ENCODE measurements around the gene BCAT1. TPM values are rescaled to one million over a fixed set of nuclear protein-coding genes. Genes with fewer than 3 reads are reported as not detected.
"Not testable (repeated sequence)": the region's sequence is repeated elsewhere in the genome, so short reads cannot be mapped to it uniquely, and the experiment has no call there.

Gene BCAT1
- total RNA-seq, 2 donors from 2014 or later, result 45.0 to 141 TPM

DNA sequence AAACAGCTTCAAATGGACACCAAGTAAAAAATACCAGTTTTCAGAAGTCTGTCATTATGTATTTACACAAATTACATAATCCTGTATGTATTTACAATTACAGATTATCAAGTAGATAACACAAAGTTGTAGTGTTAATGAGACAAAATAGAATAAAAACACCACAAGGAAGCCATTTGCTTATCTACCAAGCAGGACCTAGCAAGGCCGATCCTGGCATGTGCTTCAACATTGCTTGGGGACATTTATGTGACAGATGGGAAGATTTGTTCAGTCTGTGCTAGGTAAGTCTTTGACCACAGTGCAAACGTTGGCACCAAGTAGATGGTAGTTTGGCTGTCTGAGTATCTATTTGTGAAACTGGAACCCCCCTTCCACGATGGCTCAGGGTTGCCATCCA lies 35.8 kb downstream of the BCAT1 start:
- Histone ChIP-seq H3K27ac (ENCODE audit: low read depth, low read length) (no peak overlapping the region), H3K9me3 (ENCODE audit: control insufficient read depth, low read length) (no peaks in the 10 kb centered on the region), H3K4me3 (ENCODE audit: low read length) (no peak overlapping the region), H3K36me3 (ENCODE audit: control insufficient read depth, insufficient read depth, low read length) (peaks cover 9% of the 10 kb centered on the region), H3K27me3 (ENCODE audit: control insufficient read depth, insufficient read depth, low read length, poor library complexity, severe bottlenecking) (no peaks in the 10 kb centered on the region), H3K4me1 (ENCODE audit: control insufficient read depth, insufficient read depth, low read length) (no peaks in the 10 kb centered on the region), H3K9ac (ENCODE audit: extremely low read depth, low read length, poor library complexity, severe bottlenecking) (no peak overlapping the region)
- no peak for DNase-seq
- Mint-ChIP-seq H3K27me3 (ENCODE audit: insufficient read depth) (no peaks in the 10 kb centered on the region), H3K4me1 (peaks cover 13% of the 10 kb centered on the region), H3K4me3 (no peak overlapping the region), H3K27ac (peak overlapping the region; percentile 5), H3K9me3 (no peaks in the 10 kb centered on the region), H3K36me3 (ENCODE audit: low read depth) (peaks cover 6% of the 10 kb centered on the region)
- TF ChIP-seq, protein P1, sequence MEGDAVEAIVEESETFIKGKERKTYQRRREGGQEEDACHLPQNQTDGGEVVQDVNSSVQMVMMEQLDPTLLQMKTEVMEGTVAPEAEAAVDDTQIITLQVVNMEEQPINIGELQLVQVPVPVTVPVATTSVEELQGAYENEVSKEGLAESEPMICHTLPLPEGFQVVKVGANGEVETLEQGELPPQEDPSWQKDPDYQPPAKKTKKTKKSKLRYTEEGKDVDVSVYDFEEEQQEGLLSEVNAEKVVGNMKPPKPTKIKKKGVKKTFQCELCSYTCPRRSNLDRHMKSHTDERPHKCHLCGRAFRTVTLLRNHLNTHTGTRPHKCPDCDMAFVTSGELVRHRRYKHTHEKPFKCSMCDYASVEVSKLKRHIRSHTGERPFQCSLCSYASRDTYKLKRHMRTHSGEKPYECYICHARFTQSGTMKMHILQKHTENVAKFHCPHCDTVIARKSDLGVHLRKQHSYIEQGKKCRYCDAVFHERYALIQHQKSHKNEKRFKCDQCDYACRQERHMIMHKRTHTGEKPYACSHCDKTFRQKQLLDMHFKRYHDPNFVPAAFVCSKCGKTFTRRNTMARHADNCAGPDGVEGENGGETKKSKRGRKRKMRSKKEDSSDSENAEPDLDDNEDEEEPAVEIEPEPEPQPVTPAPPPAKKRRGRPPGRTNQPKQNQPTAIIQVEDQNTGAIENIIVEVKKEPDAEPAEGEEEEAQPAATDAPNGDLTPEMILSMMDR (conservative IDR thresholded peaks at IDR 0.05), result no peak
- WGBS, 2 experiments (ENCODE audit: insufficient coverage in 1 of 2, insufficient read length in 1 of 2), result 83 to 100% methylated on average over 3 of the region's 3 CpGs

DNA sequence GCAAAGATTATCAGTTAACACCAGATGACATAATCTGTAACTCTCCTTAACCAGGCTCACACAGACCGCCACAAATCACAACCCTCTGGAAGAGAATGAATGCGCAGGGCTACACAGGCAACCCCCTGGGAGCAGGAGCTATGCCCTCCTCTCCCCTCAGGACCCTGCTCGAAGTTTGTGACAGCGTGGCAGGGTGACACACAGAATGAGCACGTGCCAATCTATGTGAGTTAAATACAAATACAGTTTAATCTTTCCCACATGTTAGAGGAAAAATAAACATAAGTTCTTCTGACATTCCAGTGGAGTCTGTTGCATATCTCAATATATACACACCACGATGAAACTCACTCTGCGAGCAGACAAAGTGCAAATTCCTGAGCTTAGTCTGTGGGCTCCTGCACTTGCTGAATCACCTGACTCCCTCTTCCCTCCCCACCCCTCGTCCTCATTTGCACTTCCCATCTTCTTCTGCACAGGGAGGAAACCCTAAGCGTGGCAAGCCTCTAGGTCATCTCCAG lies 37.6 kb downstream of the BCAT1 start:
- H3K36me3 Mint-ChIP-seq (ENCODE audit: low read depth), result peaks cover 6% of the 10 kb centered on the region
- no peaks in the 10 kb centered on the region for H3K27me3 Mint-ChIP-seq (ENCODE audit: insufficient read depth)
- peak overlapping the region; percentile 24 for H3K27ac ChIP-seq (ENCODE audit: low read depth, low read length)
- H3K27me3 ChIP-seq (ENCODE audit: control insufficient read depth, insufficient read depth, low read length, poor library complexity, severe bottlenecking), result no peaks in the 10 kb centered on the region
- H3K4me3 ChIP-seq (ENCODE audit: low read length), result no peak overlapping the region
- no peaks in the 10 kb centered on the region for H3K9me3 Mint-ChIP-seq
- H3K4me3 Mint-ChIP-seq, result no peak overlapping the region
- H3K9me3 ChIP-seq (ENCODE audit: control insufficient read depth, low read length), result no peaks in the 10 kb centered on the region
- H3K36me3 ChIP-seq (ENCODE audit: control insufficient read depth, insufficient read depth, low read length), result no peaks in the 10 kb centered on the region
- H3K9ac ChIP-seq (ENCODE audit: extremely low read depth, low read length, poor library complexity, severe bottlenecking), result no peak overlapping the region
- TF ChIP-seq, protein P1 (conservative IDR thresholded peaks at IDR 0.05), result no peak
- WGBS, 2 experiments (ENCODE audit: insufficient coverage in 1 of 2, insufficient read length in 1 of 2), result 50 to 82% methylated on average over 2 to 9 of the region's 9 CpGs
- DNase-seq, result no peak
- no peaks in the 10 kb centered on the region for H3K4me1 ChIP-seq (ENCODE audit: control insufficient read depth, insufficient read depth, low read length)
- peaks cover 13% of the 10 kb centered on the region for H3K4me1 Mint-ChIP-seq
- H3K27ac Mint-ChIP-seq, result no peak overlapping the region

GRCh38 chr12:24910192-24910591 lies 38.7 kb downstream of the BCAT1 start:
- H3K4me1 Mint-ChIP-seq, result peaks cover 13% of the 10 kb centered on the region
- not testable (repeated sequence) for H3K36me3 Mint-ChIP-seq (ENCODE audit: low read depth); H3K4me1 ChIP-seq (ENCODE audit: control insufficient read depth, insufficient read depth, low read length); H3K27ac Mint-ChIP-seq; H3K9me3 ChIP-seq (ENCODE audit: control insufficient read depth, low read length); H3K9ac ChIP-seq (ENCODE audit: extremely low read depth, low read length, poor library complexity, severe bottlenecking); H3K4me3 Mint-ChIP-seq; H3K4me3 ChIP-seq (ENCODE audit: low read length); H3K27me3 Mint-ChIP-seq (ENCODE audit: insufficient read depth); H3K27me3 ChIP-seq (ENCODE audit: control insufficient read depth, insufficient read depth, low read length, poor library complexity, severe bottlenecking); DNase-seq; H3K27ac ChIP-seq (ENCODE audit: low read depth, low read length); H3K36me3 ChIP-seq (ENCODE audit: control insufficient read depth, insufficient read depth, low read length); H3K9me3 Mint-ChIP-seq
- WGBS, 2 experiments (ENCODE audit: insufficient coverage in 1 of 2, insufficient read length in 1 of 2), result 91 to 96% methylated on average over 3 to 4 of the region's 6 CpGs

- H3K27ac ChIP-seq (ENCODE audit: low read depth, low read length), result no peak overlapping the region
- Mint-ChIP-seq H3K9me3 (no peaks in the 10 kb centered on the region), H3K27me3 (ENCODE audit: insufficient read depth) (no peaks in the 10 kb centered on the region), H3K27ac (no peak overlapping the region), H3K4me3 (no peak overlapping the region), H3K4me1 (peaks cover 13% of the 10 kb centered on the region), H3K36me3 (ENCODE audit: low read depth) (peaks cover 6% of the 10 kb centered on the region)
- H3K4me3 ChIP-seq (ENCODE audit: low read length), result no peak overlapping the region
- WGBS, 2 experiments (ENCODE audit: insufficient coverage in 1 of 2, insufficient read length in 1 of 2), result 93 to 95% methylated on average over 3 of the region's 3 CpGs
- H3K9ac ChIP-seq (ENCODE audit: extremely low read depth, low read length, poor library complexity, severe bottlenecking), result no peak overlapping the region
- no peak for DNase-seq
- H3K36me3 ChIP-seq (ENCODE audit: control insufficient read depth, insufficient read depth, low read length), result no peaks in the 10 kb centered on the region
- TF ChIP-seq, protein P1 (conservative IDR thresholded peaks at IDR 0.05), result no peak
- peaks cover 7% of the 10 kb centered on the region for H3K4me1 ChIP-seq (ENCODE audit: control insufficient read depth, insufficient read depth, low read length)
- no peaks in the 10 kb centered on the region for H3K9me3 ChIP-seq (ENCODE audit: control insufficient read depth, low read length)
- H3K27me3 ChIP-seq (ENCODE audit: control insufficient read depth, insufficient read depth, low read length, poor library complexity, severe bottlenecking), result peaks cover 9% of the 10 kb centered on the region
Observed at GRCh38 chr12:24909667-24910066, 39.2 kb downstream of the BCAT1 start.

Measured in endodermal cell (in vitro differentiated cells).